ENCODE data around the gene SLC6A4.
"Not testable (repeated sequence)": the region's sequence is repeated elsewhere in the genome, so short reads cannot be mapped to it uniquely, and the experiment has no call there.

SLC6A4 gene

DNA sequence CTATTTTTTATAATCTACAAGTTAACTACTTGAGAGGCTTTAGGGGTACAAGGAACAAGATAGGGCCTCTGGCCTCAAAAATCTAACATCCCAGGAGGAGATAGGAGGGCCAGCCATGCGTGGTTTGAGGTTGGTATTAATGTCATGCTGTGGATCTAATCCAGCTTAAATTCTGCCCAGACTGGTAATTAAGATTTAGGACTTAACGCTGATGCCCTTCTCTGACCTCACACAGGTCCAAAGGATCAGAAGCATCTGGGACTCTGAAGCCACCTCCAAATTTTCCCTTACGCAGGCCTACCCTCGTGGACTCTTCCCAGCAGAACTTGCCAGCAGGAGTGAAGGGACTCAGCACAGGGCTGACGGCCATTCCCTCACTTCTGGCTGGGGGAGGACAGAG is 15.1 kb downstream of the SLC6A4 start:
- no peak for DNase-seq (ENCODE audit: low read depth in 1 of 2, low spot score in 1 of 2)

GRCh38 chr17:30219833-30220232 is 15.7 kb downstream of the SLC6A4 start:
- DNase-seq (ENCODE audit: low read depth in 1 of 2, low spot score in 1 of 2), result no peak

- DNase-seq (ENCODE audit: low read depth in 1 of 2, low spot score in 1 of 2), result no peak
Observed at GRCh38 chr17:30219315-30219714, 16.2 kb downstream of the SLC6A4 start.

GRCh38 chr17:30218799-30219198 is 16.7 kb downstream of the SLC6A4 start:
- DNase-seq (ENCODE audit: low read depth in 1 of 2, low spot score in 1 of 2), result no peak

DNA sequence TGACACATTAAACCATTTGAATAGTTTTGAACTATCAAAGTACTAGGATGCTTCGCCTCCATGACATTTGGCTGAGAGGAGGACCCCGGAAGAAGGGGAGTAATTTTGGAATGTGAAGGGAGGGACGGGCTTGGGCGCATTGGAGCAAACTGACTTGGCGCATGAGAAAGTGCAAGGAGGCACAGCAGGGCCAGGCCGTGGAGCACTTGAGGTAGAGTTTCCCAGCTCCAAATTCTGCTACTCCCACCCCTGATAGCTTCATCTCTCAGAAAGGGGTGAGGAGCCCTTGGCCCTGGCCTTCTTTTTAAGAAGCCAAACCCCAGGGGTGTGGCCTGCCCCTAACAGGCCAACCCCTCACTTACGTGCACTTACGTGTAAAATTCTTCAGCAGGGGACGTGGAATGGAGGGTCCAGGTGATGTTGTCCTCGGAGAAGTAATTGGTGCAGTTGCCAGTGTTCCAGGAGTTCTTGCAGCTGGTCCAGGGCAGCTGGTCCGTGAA is 17.7 kb downstream of the SLC6A4 start:
- DNase-seq (ENCODE audit: low read depth in 1 of 2, low spot score in 1 of 2), result no peak

DNA sequence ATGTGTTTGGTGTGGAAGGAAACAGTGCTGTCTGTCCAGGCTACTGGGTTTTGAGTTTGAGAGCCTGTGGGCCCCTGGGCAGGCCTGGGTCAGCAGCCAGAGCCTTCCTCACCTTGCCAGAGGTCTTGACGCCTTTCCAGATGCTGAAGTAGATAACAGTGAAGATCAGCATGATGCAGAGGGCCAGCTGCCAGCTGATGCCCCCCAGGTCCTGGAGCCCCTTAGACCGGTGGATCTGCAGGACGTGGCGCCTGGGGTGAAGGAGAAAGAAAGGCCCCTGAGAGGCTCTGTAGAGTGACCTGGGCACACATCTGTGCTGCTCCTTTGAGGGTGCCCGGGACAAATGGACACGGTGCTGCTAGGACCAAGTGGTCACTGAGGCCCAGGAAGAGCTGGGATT is 18.4 kb downstream of the SLC6A4 start:
- DNase-seq (ENCODE audit: low read depth in 1 of 2, low spot score in 1 of 2), result no peak

DNA sequence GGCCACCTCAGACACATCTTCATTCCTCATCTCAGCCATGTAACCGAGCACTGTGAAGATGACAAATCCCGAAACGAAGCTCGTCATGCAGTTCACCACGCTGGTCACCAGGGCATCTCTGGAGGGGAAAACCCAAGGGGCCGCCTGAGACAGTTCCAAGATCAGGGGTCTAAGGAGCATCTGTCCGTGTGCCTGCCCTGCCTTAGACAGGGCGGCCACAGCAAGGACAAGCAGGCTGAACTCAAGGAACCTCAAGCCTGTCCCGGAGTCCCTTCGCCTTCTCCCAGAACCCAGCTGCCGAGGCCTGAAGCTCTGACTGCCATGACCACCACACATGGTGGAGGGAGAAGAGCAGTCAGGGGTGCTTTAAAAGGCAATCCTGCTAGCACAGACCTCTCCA is 22.7 kb downstream of the SLC6A4 start:
- DNase-seq (ENCODE audit: low read depth in 1 of 2, low spot score in 1 of 2), result no peak

DNA sequence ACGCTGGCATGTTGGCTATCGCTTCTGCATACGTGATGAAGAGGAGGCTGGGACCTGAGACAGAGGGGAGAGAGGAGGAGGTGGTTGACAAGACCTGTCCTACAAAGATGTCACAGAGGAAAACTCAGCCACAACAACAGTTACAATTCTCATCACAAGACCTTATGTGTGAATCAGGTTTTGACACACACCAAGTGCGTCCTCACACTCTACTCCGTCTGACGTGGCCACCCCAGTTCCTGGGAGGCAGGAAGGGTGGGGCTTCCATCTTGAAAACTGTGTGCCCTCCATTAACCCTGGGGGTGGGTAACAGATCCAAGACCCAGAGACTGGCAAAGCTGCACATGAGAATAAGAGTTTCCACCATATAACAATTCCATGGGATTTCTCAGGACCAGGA is 24.1 kb downstream of the SLC6A4 start:
- no peak for DNase-seq (ENCODE audit: low read depth in 1 of 2, low spot score in 1 of 2)

DNA sequence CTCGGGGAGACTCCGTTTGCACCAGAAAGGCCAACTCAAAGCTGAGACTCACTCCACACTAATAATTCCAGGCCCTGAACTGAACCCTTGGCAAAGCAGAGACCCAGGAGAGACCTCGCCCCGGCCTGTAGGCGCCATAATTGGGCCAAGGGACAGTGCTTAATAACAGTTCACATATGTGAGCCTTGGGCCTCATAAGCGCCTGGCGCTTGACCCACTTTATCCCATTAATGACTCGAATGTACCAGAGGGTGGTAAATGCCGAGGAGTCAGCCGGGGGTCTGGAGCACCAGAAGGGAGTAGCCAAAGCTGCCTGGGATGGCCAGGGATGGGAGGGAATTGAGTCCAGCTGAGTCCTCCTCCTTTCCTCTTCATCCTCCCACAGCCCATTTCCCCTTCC is 24.6 kb downstream of the SLC6A4 start:
- no peak for DNase-seq (ENCODE audit: low read depth in 1 of 2, low spot score in 1 of 2)

DNA sequence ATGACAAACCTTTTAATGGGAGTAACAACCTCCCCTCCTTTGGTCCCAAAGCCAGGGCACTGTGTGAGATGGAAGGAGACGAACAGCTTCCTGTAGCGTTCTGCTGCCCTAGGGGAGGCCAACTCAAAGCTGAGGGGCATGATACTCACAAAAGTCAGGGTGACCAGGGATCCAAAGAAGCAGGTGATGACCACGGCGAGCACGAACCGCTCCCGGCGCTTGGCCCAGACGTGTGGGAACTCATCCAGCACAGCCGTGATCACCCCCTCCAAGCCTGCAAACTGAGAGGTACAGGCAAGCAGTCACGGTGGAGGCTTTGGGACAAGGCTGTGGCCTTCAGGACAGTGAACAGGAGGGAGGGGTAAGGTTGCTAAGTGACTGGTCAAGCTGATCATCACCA is 25.1 kb downstream of the SLC6A4 start:
- no peak for DNase-seq (ENCODE audit: low read depth in 1 of 2, low spot score in 1 of 2)

DNA sequence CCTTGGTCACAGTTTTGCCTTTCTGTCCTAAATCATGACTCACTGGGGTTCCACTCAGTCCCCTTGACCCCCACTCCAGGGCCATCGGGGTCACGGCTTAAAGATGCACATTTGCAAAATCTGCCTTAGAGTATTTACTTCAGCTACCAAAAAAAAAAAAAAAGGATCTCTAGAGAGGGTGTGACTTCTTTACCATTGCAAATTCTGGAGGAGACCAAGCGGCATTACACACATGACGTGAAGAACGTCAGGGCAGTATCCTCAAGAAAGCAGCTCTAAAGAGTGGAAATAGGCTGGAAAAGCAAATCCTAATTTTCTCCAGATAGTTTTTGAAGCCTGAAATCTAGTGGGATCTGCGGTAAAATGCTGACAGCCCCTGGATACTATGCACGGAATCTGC is 25.6 kb downstream of the SLC6A4 start:
- no peak for DNase-seq (ENCODE audit: low read depth in 1 of 2, low spot score in 1 of 2)

DNA sequence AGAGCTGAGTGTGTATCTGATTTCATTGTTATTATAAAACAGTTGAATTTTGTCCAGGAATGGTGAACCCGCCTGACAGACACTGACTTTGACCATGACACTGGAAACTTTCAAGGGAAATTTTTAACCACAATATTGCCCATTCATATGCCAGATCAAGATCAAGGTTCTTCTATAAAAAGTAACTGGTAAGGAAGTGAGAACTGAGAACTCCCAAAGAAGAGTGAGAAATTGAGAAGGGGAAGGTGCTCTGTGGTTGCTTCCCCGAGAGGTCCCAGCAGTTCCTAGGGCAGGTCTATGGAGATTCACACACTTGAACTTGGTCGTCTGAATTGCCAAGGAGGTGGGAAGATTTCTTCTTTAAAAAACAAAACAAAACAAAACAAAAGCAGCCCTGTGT is 27.3 kb downstream of the SLC6A4 start:
- no peak for DNase-seq (ENCODE audit: low read depth in 1 of 2, low spot score in 1 of 2)

DNA sequence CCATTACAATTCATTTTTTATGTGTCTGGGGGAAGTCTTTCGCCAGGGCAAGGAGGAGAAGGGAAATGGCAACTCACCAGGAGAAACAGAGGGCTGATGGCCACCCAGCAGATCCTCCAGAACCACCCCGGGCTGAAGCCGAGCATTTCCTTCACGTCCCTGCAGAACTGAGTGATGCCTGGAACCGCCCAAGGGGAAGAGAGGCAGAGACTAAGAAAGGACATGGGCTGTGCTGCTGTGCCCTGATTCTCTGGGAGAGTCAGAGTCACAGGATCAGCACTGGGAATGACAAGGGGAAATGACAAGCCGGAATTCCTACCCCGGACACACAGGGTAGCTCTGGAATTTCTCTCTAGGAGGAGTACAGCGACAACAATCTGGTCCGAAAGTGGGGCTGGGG is 27.8 kb downstream of the SLC6A4 start:
- DNase-seq (ENCODE audit: low read depth in 1 of 2, low spot score in 1 of 2), result no peak

GRCh38 chr17:30203471-30203981 is 32.0 kb downstream of the SLC6A4 start:
- no peak for DNase-seq (ENCODE audit: low read depth in 1 of 2, low spot score in 1 of 2)

DNA sequence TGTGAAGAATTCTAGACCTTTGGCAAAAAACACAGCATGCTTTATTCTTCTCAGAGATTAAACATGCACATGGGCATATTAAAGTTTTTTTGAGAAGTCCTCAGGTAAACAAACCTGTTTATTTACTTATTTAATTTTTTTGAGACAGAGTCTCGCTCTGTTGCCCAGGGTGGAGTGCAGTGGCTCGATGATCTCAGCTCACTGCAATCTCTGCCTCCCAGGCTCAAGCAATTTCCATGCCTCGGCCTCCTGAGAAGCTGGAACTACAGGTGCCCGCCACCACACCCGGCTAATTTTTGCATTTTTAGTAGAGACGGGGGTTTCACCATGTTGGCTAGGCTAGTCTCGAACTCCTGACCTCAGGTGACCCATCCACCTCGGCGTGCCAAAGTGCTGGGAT is 34.8 kb downstream of the SLC6A4 start:
- not testable (repeated sequence) for DNase-seq (ENCODE audit: low read depth in 1 of 2, low spot score in 1 of 2)

GRCh38 chr17:30200106-30200505 is 35.4 kb downstream of the SLC6A4 start:
- no peak for DNase-seq (ENCODE audit: low read depth in 1 of 2, low spot score in 1 of 2)

DNA sequence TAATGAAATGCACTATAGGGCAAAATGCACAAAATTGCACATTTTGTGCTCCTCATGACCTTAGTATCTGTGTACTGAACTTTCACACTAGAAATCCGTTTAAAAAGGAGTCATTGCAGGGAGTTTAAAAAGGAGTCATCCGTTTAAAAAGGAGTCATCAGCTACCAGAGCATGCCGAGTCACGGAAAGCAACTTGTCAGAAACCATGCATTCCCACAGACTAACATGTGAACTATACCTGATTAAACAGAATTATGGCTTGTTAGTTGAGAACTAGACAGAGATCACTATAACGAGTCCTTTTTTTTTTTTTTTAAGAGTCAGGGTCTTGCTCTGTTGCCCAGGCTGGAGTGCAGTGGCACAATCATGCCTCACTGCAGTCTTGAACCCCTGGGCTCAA is 35.9 kb downstream of the SLC6A4 start:
- no peak for DNase-seq (ENCODE audit: low read depth in 1 of 2, low spot score in 1 of 2)

GRCh38 chr17:30197416-30197815 is 38.1 kb downstream of the SLC6A4 start:
- DNase-seq (ENCODE audit: low read depth in 1 of 2, low spot score in 1 of 2), result no peak

- DNase-seq (ENCODE audit: low read depth in 1 of 2, low spot score in 1 of 2), result no peak
Observed at GRCh38 chr17:30196504-30196903, 39.0 kb downstream of the SLC6A4 start.

DNA sequence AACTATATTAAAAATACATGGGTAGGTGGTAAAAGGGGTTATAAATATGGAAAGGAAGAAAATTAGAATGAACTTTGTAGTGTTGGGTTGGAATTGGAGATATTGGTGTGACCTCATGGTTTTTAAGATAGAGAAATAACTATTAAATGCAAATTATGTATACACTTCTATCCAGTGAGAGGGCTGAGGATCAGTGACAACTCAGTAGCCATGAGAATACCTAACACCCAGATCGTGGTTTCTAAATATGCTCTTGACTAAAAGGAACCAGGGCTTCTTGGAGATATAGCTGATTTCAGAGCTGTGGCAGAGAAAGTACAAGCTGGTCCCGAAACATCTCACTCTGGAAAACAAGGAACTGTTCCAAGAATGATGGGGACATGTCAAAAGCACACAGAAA is 44.4 kb downstream of the SLC6A4 start:
- DNase-seq (ENCODE audit: low read depth in 1 of 2, low spot score in 1 of 2), result no peak

- DNase-seq (ENCODE audit: low read depth in 1 of 2, low spot score in 1 of 2), result no peak
Observed at GRCh38 chr17:30188211-30188939, 47.1 kb downstream of the SLC6A4 start.

DNA sequence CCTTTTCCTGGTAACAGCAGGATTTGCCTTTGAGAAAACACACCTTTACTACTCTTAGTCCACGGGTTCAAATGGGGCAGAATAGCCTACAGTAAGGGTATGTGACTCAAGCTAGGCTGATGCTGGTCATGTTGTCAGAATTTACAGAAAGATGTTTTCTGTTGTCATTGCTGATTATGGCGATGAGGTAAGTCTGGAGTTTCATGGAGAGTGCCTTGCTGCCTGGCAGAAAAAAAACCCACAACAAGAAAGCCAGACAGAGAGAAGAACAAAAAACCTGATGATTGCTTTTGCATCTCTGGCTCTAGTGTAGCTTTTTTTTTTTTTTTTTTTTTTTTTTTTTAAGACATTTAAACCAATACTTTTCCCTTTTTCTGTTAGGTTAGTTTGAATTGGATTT is 47.9 kb downstream of the SLC6A4 start:
- no peak for DNase-seq (ENCODE audit: low read depth in 1 of 2, low spot score in 1 of 2)

- no peak for DNase-seq (ENCODE audit: low read depth in 1 of 2, low spot score in 1 of 2)
Observed at GRCh38 chr17:30186761-30187160, 48.7 kb downstream of the SLC6A4 start.

Measured in activated CD4-positive, alpha-beta T cell treated with anti-CD3 and anti-CD28 coated beads, Interleukin-2, amount 50 U/mL, for 24 hours (primary cell).